Measurements from ENCODE around the gene ATXN1.

DNA sequence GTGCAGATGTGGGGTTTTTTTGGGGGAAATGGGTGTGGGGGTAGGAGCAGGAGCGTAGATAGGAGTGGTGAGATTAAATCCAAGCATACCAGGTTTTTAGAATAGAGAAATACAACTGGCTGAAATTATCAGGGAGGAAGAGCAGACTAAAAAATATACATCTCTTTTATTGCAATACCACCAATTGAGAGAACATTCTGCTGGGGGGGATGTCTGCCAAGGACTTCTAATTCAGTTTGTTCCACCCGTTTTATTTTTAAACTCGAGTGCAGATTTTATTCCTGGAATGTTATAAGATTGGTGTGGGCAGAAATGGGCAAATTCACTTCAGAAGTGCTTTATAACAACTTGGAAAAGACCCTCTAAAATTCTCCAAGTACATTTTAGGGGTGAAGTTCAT is 330.2 kb downstream of the ATXN1 start:
- TF ChIP-seq ZNF692 (tag by site-specific recombination; IDR thresholded peaks at IDR 0.05), result no peak
- TF ChIP-seq CTCF (tag by site-specific recombination; IDR thresholded peaks at IDR 0.05), result no peak
- TF ChIP-seq SALL2 (tag by site-specific recombination; IDR thresholded peaks at IDR 0.05; ENCODE audit: borderline replicate concordance), result no peak
- no peak for TF ChIP-seq KLF1 (tag by site-specific recombination; IDR thresholded peaks at IDR 0.05)
- no peak for TF ChIP-seq FEZF1 (tag by site-specific recombination; IDR thresholded peaks at IDR 0.05)
